ENCODE results near the gene ATPAF2. TPM values are rescaled to one million over a fixed set of nuclear protein-coding genes. Genes with fewer than 3 reads are reported as not detected.

Gene ATPAF2
- total and polyA plus RNA-seq, 2 experiments from 2014 or later = 24.3 to 25.7 TPM

- Mint-ChIP-seq H3K9me3 (no peaks in the 10 kb centered on the region), H3K27me3 (ENCODE audit: insufficient read depth, low read depth, poor library complexity) (peaks cover 1% of the 10 kb centered on the region), H3K36me3 (ENCODE audit: low read depth) (peaks cover 28% of the 10 kb centered on the region), H3K4me3 (no peak overlapping the region), H3K4me1 (no peaks in the 10 kb centered on the region), H3K27ac (no peak overlapping the region)
- Histone ChIP-seq H3K27me3 (ENCODE audit: insufficient read depth) (no peaks in the 10 kb centered on the region), H3F3A (replicated peaks; ENCODE audit: low read depth) (no peaks in the 10 kb centered on the region), H4K20me1 (replicated peaks; ENCODE audit: insufficient read depth) (no peaks in the 10 kb centered on the region; the same call in 1 of the 2 replicates), H3K79me2 (replicated peaks; ENCODE audit: insufficient read depth) (no peaks in the 10 kb centered on the region), H3K4me1 (ENCODE audit: insufficient read depth) (no peaks in the 10 kb centered on the region), H3K36me3 (ENCODE audit: insufficient read depth) (peaks cover 9% of the 10 kb centered on the region; the same call in 1 of the 2 replicates), H2AFZ (no peak overlapping the region), H3K27ac (ENCODE audit: low read depth) (no peak overlapping the region), H3K9me2 (ENCODE audit: insufficient read depth) (no peaks in the 10 kb centered on the region), H3K4me3 (no peak overlapping the region), H3K4me2 (no peak overlapping the region)
- no peak for DNase-seq (ENCODE audit: low spot score)
- TF ChIP-seq CREB1 (CRISPR knock-in tag; IDR thresholded peaks at IDR 0.05; ENCODE audit: low read depth) (no peak), JUNB (IDR thresholded peaks at IDR 0.05; ENCODE audit: unreplicated experiment) (no peak), NANOG (IDR thresholded peaks at IDR 0.05; ENCODE audit: borderline replicate concordance) (no peak)
- no peak for ATAC-seq
Observed at GRCh38 chr17:18059283-18059682, 20.3 kb upstream of the ATPAF2 start.

- H3K27me3 ChIP-seq (ENCODE audit: insufficient read depth) = no peaks in the 10 kb centered on the region
- H3F3A ChIP-seq (replicated peaks; ENCODE audit: low read depth) = no peaks in the 10 kb centered on the region
- Mint-ChIP-seq H3K27me3 (ENCODE audit: insufficient read depth, low read depth, poor library complexity) (peaks cover 1% of the 10 kb centered on the region), H3K4me3 (no peak overlapping the region), H3K4me1 (no peaks in the 10 kb centered on the region), H3K27ac (no peak overlapping the region), H3K9me3 (no peaks in the 10 kb centered on the region), H3K36me3 (ENCODE audit: low read depth) (peaks cover 22% of the 10 kb centered on the region)
- DNase-seq (ENCODE audit: low spot score) = no peak
- H3K4me1 ChIP-seq (ENCODE audit: insufficient read depth) = no peaks in the 10 kb centered on the region
- H3K4me3 ChIP-seq = no peak overlapping the region
- no peaks in the 10 kb centered on the region for H3K79me2 ChIP-seq (replicated peaks; ENCODE audit: insufficient read depth)
- no peak for ATAC-seq
- H4K20me1 ChIP-seq (replicated peaks; ENCODE audit: insufficient read depth) = 0 out of 2 replicates have a peak, but pooled peaks cover 7% of the 10 kb centered on the region
- TF ChIP-seq ZNF462 (CRISPR knock-in tag; IDR thresholded peaks at IDR 0.05) (no peak), STAT1 (IDR thresholded peaks at IDR 0.05; ENCODE audit: unreplicated experiment) (no peak), ETS1 (IDR thresholded peaks at IDR 0.05) (no peak)
- no peak overlapping the region for H2AFZ ChIP-seq
- H3K36me3 ChIP-seq (ENCODE audit: insufficient read depth) = peaks cover 4% of the 10 kb centered on the region; the same call in 1 of the 2 replicates
- no peak overlapping the region for H3K4me2 ChIP-seq
- no peaks in the 10 kb centered on the region for H3K9me2 ChIP-seq (ENCODE audit: insufficient read depth)
- H3K27ac ChIP-seq (ENCODE audit: low read depth) = no peak overlapping the region
Observed at GRCh38 chr17:18056214-18056613, 17.2 kb upstream of the ATPAF2 start.
